A549 (cell line): ENCODE measurements around the gene TMEM273. TPM values are rescaled to one million over a fixed set of nuclear protein-coding genes. Genes with fewer than 3 reads are reported as not detected.

Experiments
- ATAC-seq, 2 experiments: fragments of 200-7000 bp in 1 of 2; fragments of >200 bp in 1 of 2; cut with Nextera tagmentation in 1 of 2; cut with Tn5 transposase in 1 of 2; 3 replicates each; pipeline versions ENCODE4 v1.8.0 to v1.9.1; 2018 to 2020; ENCODE audit warnings: mild to moderate bottlenecking in 1 of 2, moderate library complexity in 1 of 2
- CTCF ChIA-PET: fragments of 300-600 bp; sonication (Branson Sonifier 250); formaldehyde crosslinking; extraction: SDS; loops from one replicate; lab custom pipeline; 2021; ENCODE audit warnings: antibody characterized with exemption, inconsistent platforms; lab: Yijun Ruan, JAX
- POLR2A ChIA-PET: fragments of 350-600 bp; formaldehyde crosslinking; extraction: SDS; loops from one replicate; lab custom pipeline; 2021; ENCODE audit warnings: antibody characterized with exemption, inconsistent platforms; lab: Yijun Ruan, JAX
- DNase-seq, 2 experiments: peaks; one replicate each; pipeline versions ENCODE4 v3.0.0 to v3.0.0-alpha.2; 2011 to 2016; ENCODE audit warnings: low read depth in 1 of 2, low spot score in 1 of 2
- FAIRE-seq: peaks from 2 replicates; lab custom pipeline; 2011; peaks lifted over from hg19 to GRCh38; lab: Jason Lieb, UNC
- H3K27ac ChIP-seq, 2 experiments: fragments of >200 bp; sonication (Bioruptor Twin); formaldehyde crosslinking; 3 replicates each; pipeline ENCODE4 v1.5.1; 2016 to 2017
- H3K4me1 ChIP-seq: fragments of >200 bp; sonication (Bioruptor Twin); formaldehyde crosslinking; 3 replicates; pipeline ENCODE4 v1.6.1; 2016
- H3K4me2 ChIP-seq: fragments of >200 bp; sonication (Bioruptor Twin); formaldehyde crosslinking; 3 replicates; pipeline ENCODE4 v1.6.1; 2016
- H3K4me3 ChIP-seq: fragments of >200 bp; sonication (Bioruptor Twin); formaldehyde crosslinking; 3 replicates; pipeline ENCODE4 v1.5.1; 2016
- H3K9me3 ChIP-seq: fragments of >200 bp; sonication (Bioruptor Twin); formaldehyde crosslinking; 3 replicates; pipeline ENCODE4 v1.6.1; 2016
- ATOH8 ChIP-seq: fragments of 250-450 bp; sonication (Bioruptor Pico); IDR thresholded peaks from 2 replicates; pipeline ENCODE4 v1.5.0; 2020; ENCODE audit warnings: low read depth, mild to moderate bottlenecking, moderate library complexity
- BCL3 ChIP-seq: fragments of >200 bp; sonication (Bioruptor Twin); formaldehyde crosslinking; IDR thresholded peaks from 3 replicates; pipeline ENCODE4 v1.6.1; 2016
- CTCF ChIP-seq: fragments of >200 bp; sonication (Bioruptor Twin); formaldehyde crosslinking; IDR thresholded peaks from 3 replicates; pipeline ENCODE4 v1.5.1; 2016
- EHF ChIP-seq: fragments of 250-450 bp; sonication (Bioruptor Pico); IDR thresholded peaks from 2 replicates; pipeline ENCODE4 v1.5.0; 2020; ENCODE audit warnings: mild to moderate bottlenecking
- ELK1 ChIP-seq: fragments of 150-350 bp; IDR thresholded peaks from 2 replicates; pipeline ENCODE4 v1.6.1; 2014; ENCODE audit warnings: low read depth, mild to moderate bottlenecking, low read length
- EP300 ChIP-seq, 2 experiments: fragments of >200 bp; sonication (Bioruptor Twin); formaldehyde crosslinking; IDR thresholded peaks; 2 replicates in 1 of 2; 3 replicates in 1 of 2; pipeline ENCODE4 v1.6.1; 2016 to 2017
- FOSL2 ChIP-seq, 2 experiments: fragments of 450-650 bp in 1 of 2; fragments of >200 bp in 1 of 2; sonication (Bioruptor Twin) in 1 of 2; formaldehyde crosslinking; IDR thresholded peaks; 2 replicates each; pipeline versions ENCODE4 v1.5.0 to v1.6.1; 2016 to 2020; ENCODE audit warnings: mild to moderate bottlenecking in 1 of 2, moderate library complexity in 1 of 2
- FOXS1 ChIP-seq: fragments of 250-450 bp; sonication (Bioruptor Pico); IDR thresholded peaks from 2 replicates; pipeline ENCODE4 v1.5.0; 2020; ENCODE audit warnings: mild to moderate bottlenecking, moderate library complexity
- HDAC2 ChIP-seq: fragments of 200-600 bp; sonication (generic); IDR thresholded peaks from 2 replicates; pipeline ENCODE4 v1.6.1; 2016
- HES2 ChIP-seq: fragments of >200 bp; sonication (Bioruptor Twin); formaldehyde crosslinking; IDR thresholded peaks from 2 replicates; pipeline ENCODE4 v1.6.1; 2016
- JUN ChIP-seq, 2 experiments: fragments of >200 bp; sonication (Bioruptor Twin); formaldehyde crosslinking; IDR thresholded peaks; 2 replicates in 1 of 2; 3 replicates in 1 of 2; pipeline ENCODE4 v1.6.1; 2016 to 2017
- KDM1A ChIP-seq: fragments of 200-600 bp; sonication (generic); IDR thresholded peaks from 2 replicates; pipeline ENCODE4 v1.6.1; 2016; ENCODE audit warnings: low read depth, mild to moderate bottlenecking
- MAX ChIP-seq: IDR thresholded peaks from 2 replicates; pipeline ENCODE4 v1.6.1; 2012
- MYC ChIP-seq: IDR thresholded peaks from 2 replicates; pipeline ENCODE4 v1.6.1; 2012; ENCODE audit warnings: mild to moderate bottlenecking, inconsistent platforms, low read length, improper control_type of control experiment, borderline replicate concordance
- NPAS2 ChIP-seq: fragments of 250-450 bp; sonication (Bioruptor Pico); IDR thresholded peaks from 2 replicates; pipeline ENCODE4 v1.8.0; 2022; ENCODE audit warnings: mild to moderate bottlenecking, moderate library complexity, borderline replicate concordance
- PHF8 ChIP-seq: fragments of 200-600 bp; sonication (generic); IDR thresholded peaks from 2 replicates; pipeline ENCODE4 v1.6.1; 2016; ENCODE audit warnings: low read depth, mild to moderate bottlenecking, antibody characterized with exemption, moderate library complexity, borderline replicate concordance
- POLR2A ChIP-seq: IDR thresholded peaks from 2 replicates; pipeline ENCODE4 v1.6.1; 2012; ENCODE audit warnings: mild to moderate bottlenecking, low read length
- RAD21 ChIP-seq, 2 experiments: fragments of >200 bp in 1 of 2; sonication (Bioruptor Twin) in 1 of 2; formaldehyde crosslinking in 1 of 2; IDR thresholded peaks in 1 of 2; conservative IDR thresholded peaks in 1 of 2; 2 replicates in 1 of 2; 3 replicates in 1 of 2; pipeline ENCODE4 v1.6.1; 2012 to 2018; ENCODE audit warnings: inconsistent platforms in 1 of 2
- RARB ChIP-seq: fragments of 250-450 bp; sonication (Bioruptor Pico); IDR thresholded peaks from 2 replicates; pipeline ENCODE4 v1.8.0; 2021; ENCODE audit warnings: mild to moderate bottlenecking, moderate library complexity
- REST ChIP-seq: fragments of 200-600 bp; sonication (generic); IDR thresholded peaks from 2 replicates; pipeline ENCODE4 v1.6.1; 2016; ENCODE audit warnings: antibody characterized with exemption, mild to moderate bottlenecking, moderate library complexity
- RNF2 ChIP-seq: fragments of 200-600 bp; sonication (generic); IDR thresholded peaks from 2 replicates; pipeline ENCODE4 v1.6.1; 2016; ENCODE audit warnings: low read depth, mild to moderate bottlenecking, antibody characterized with exemption, moderate library complexity, borderline replicate concordance
- USF2 ChIP-seq: fragments of 450-650 bp; IDR thresholded peaks from 2 replicates; pipeline ENCODE4 v1.6.1; 2014; ENCODE audit warnings: antibody characterized with exemption
- ZFP36 ChIP-seq: fragments of 450-650 bp; IDR thresholded peaks from 2 replicates; pipeline ENCODE4 v1.6.1; 2014; ENCODE audit warnings: borderline replicate concordance; ENCODE audit not compliant: partially characterized antibody
- WGBS: methylation state at CpG from one replicate; pipeline ENCODE4 v1.1.6; 2017; ENCODE audit errors: missing lambda C conversion rate; 5-methylcytosine and 5-hydroxymethylcytosine counted together
- polyA plus RNA-seq, 4 experiments: library from polyadenylated mRNA; depleted of rRNA in 3 of 4; stranded (reverse); fragments of >200 nt; fragmentation: RNase III in 1 of 4; extraction: RNeasy Plus Mini Kit Qiagen cat#74134 plus additional on column Dnase treatment in 1 of 4; gene quantifications; 2 replicates in 3 of 4; 3 replicates in 1 of 4; pipeline ENCODE4 v1.2.3, GENCODE V29; 2011 to 2017

Gene TMEM273
- polyA plus RNA-seq, 2 of the 4 experiments (the other 2 are of a cell fraction): not detected

- TF ChIP-seq RNF2 (no peak), KDM1A (no peak), RAD21 (conservative IDR thresholded peaks at IDR 0.05 in 1 of 2, IDR thresholded peaks at IDR 0.05 in 1 of 2) (no peak), ATOH8 (CRISPR knock-in tag) (no peak), RARB (CRISPR knock-in tag) (no peak), POLR2A (no peak), FOXS1 (no peak), JUN (IDR thresholded peaks at IDR 0.05) (no peak), HDAC2 (no peak), ELK1 (no peak), PHF8 (no peak), FOSL2 (IDR thresholded peaks at IDR 0.05) (no peak), FOSL2 (CRISPR knock-in tag; IDR thresholded peaks at IDR 0.05) (no peak), HES2 (no peak), BCL3 (no peak), ZFP36 (no peak), NPAS2 (no peak)
- TF ChIP-seq, all 56 proteins: peak for 0
- DNase-seq: no peak
- H3K27ac ChIP-seq: no peak overlapping the region
- H3K4me1 ChIP-seq: no peaks in the 10 kb centered on the region
- 24% methylated on average over 5 of the region's 5 CpGs for WGBS
- CTCF ChIA-PET: no interaction called here
- no peak for FAIRE-seq
- no peaks in the 10 kb centered on the region for H3K9me3 ChIP-seq
- ATAC-seq: no peak
- H3K4me2 ChIP-seq: no peak overlapping the region
- POLR2A ChIA-PET: no interaction called here
- H3K4me3 ChIP-seq: no peak overlapping the region
Observed at GRCh38 chr10:49227406-49227805, 39.2 kb upstream of the TMEM273 start.

- H3K4me3 ChIP-seq: no peak overlapping the region
- TF ChIP-seq MAX (no peak), REST (no peak), NPAS2 (no peak), EHF (CRISPR knock-in tag) (no peak), ELK1 (no peak), MYC (no peak), EP300 (IDR thresholded peaks at IDR 0.05) (no peak), FOSL2 (IDR thresholded peaks at IDR 0.05) (no peak), FOSL2 (CRISPR knock-in tag; IDR thresholded peaks at IDR 0.05) (no peak), USF2 (no peak), CTCF (no peak), HES2 (no peak), PHF8 (no peak)
- FAIRE-seq (no peak), ATAC-seq (no peak), DNase-seq (no peak)
- H3K27ac ChIP-seq: no peak overlapping the region
- CTCF ChIA-PET: no interaction called here
- 12% methylated on average over 4 of the region's 4 CpGs for WGBS
- H3K4me1 ChIP-seq: no peaks in the 10 kb centered on the region
- H3K4me2 ChIP-seq: no peak overlapping the region
- POLR2A ChIA-PET: no interaction called here
- no peaks in the 10 kb centered on the region for H3K9me3 ChIP-seq
Observed at GRCh38 chr10:49226594-49226993, 38.4 kb upstream of the TMEM273 start.
